NCI-H774 (cell line): ENCODE measurements around the gene TMEM253.
A peak's percentile ranks its signal among the peaks of the same experiment; 100 is the strongest.

Experiments used
- DNase-seq: peaks from one replicate; lab custom pipeline; 2025; lab: John Stamatoyannopoulos, UW

Gene TMEM253

GRCh38 chr14:21071225-21072030 is 29.4 kb upstream of the TMEM253 start:
- DNase-seq: peak; percentile 78

- no peak for DNase-seq
Measured at GRCh38 chr14:21072031-21072473, 28.8 kb upstream of the TMEM253 start.

GRCh38 chr14:21072781-21073339 is 28.0 kb upstream of the TMEM253 start:
- peak; percentile 50 for DNase-seq

DNA sequence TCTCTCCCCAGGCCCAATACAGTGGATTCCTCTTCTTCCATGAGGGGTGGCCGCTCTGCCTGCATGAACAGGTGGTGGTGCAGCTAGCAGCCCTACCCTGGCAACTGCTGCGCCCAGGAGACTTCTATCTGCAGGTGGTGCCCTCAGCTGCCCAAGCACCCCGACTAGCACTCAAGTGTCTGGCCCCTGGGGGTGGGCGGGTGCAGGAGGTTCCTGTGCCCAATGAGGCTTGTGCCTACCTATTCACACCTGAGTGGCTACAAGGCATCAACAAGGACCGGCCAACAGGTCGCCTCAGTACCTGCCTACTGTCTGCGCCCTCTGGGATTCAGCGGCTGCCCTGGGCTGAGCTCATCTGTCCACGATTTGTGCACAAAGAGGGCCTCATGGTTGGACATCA is 26.9 kb upstream of the TMEM253 start:
- DNase-seq: no peak

DNA sequence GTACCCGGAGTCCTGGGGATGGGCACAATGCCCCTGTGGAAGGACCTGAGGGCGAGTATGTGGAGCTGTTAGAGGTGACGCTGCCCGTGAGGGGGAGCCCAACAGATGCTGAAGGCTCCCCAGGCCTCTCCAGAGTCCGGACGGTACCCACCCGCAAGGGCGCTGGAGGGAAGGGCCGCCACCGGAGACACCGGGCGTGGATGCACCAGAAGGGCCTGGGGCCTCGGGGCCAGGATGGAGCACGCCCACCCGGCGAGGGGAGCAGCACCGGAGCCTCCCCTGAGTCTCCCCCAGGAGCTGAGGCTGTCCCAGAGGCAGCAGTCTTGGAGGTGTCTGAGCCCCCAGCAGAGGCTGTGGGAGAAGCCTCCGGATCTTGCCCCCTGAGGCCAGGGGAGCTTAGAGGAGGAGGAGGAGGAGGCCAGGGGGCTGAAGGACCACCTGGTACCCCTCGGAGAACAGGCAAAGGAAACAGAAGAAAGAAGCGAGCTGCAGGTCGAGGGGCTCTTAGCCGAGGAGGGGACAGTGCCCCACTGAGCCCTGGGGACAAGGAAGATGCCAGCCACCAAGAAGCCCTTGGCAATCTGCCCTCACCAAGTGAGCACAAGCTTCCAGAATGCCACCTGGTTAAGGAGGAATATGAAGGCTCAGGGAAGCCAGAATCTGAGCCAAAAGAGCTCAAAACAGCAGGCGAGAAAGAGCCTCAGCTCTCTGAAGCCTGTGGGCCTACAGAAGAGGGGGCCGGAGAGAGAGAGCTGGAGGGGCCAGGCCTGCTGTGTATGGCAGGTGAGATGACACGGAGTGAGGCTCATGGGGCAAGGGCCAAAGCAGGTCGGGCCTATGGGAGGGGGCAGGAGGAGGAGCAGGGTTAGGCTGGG is 26.2 kb upstream of the TMEM253 start:
- DNase-seq: no peak

GRCh38 chr14:21075719-21076437 is 25.0 kb upstream of the TMEM253 start:
- no peak for DNase-seq

DNA sequence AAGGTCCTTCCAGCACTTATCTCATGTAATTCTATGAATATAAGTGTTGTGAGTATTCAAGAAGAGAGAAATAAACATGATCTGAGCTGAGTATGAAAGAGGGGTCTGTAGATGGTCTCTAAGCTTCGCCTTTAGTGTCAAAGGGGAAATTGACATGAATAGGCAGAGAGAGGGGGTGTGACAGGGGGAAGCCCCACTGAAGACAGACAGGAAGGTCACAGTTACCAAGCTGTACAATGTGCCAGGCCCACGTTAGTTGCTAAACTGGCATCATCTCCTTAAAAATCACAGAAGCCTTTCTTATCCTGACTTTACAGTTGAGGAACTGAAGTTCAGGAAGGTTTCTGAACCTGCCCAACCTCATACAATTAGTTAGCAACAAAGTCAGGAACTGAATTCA is 23.2 kb upstream of the TMEM253 start:
- DNase-seq: no peak

GRCh38 chr14:21078287-21078686 is 22.6 kb upstream of the TMEM253 start:
- DNase-seq: no peak

DNA sequence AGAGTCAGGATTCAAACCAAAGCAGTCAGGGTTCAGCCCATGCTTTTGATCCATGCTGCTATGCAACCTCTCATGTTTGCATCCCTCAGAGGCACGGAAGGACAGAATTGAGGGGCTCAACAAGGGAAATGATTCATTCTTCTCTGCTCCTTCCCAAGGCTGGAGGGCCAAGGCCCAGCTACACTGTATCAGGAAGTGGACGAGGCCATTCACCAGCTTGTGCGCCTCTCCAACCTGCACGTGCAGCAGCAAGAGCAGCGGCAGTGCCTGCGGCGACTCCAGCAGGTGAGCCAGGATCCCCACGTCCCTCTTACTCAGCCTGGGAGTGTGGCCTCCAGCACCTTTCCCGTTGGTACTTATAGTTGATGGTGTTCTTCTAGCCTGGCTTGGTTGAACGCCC is 22.1 kb upstream of the TMEM253 start:
- no peak for DNase-seq

- DNase-seq: no peak
Measured at GRCh38 chr14:21081521-21082142, 19.2 kb upstream of the TMEM253 start.

DNA sequence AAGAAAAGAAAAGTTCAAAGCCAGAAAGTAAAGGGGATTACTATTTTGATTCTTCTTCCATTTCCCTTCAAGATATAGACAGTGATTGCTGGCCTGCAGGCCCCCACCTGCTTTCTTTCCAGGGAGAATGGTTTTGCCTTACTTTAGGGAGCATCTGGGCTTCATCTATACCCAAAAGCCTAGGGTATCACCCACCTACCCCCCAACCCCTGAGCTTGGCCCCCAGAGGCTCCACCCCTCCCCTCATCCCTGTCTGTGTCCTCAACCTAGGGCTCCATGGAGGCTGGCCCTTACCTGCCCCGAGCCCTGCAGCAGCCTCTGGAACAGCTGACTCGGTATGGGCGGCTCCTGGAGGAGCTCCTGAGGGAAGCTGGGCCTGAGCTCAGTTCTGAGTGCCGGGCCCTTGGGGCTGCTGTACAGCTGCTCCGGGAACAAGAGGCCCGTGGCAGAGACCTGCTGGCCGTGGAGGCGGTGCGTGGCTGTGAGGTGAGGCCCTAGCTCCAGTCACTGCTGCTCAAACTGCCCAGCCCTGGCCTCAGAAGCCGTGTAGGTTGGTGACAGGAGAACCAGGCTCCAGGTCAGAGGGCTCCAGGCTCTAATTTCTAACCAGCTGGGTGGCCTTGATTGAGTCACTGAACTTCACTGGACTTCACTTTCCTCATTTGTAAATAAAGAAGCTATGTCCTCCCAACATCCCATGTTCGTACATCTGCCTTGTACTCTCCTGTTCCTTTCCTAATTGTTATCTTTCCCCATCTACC is 17.1 kb upstream of the TMEM253 start:
- no peak for DNase-seq

GRCh38 chr14:21084396-21084795 is 16.5 kb upstream of the TMEM253 start:
- DNase-seq: no peak

- no peak for DNase-seq
Measured at GRCh38 chr14:21084998-21085853, 15.6 kb upstream of the TMEM253 start.

- DNase-seq: no peak
Measured at GRCh38 chr14:21086908-21087293, 14.0 kb upstream of the TMEM253 start.

DNA sequence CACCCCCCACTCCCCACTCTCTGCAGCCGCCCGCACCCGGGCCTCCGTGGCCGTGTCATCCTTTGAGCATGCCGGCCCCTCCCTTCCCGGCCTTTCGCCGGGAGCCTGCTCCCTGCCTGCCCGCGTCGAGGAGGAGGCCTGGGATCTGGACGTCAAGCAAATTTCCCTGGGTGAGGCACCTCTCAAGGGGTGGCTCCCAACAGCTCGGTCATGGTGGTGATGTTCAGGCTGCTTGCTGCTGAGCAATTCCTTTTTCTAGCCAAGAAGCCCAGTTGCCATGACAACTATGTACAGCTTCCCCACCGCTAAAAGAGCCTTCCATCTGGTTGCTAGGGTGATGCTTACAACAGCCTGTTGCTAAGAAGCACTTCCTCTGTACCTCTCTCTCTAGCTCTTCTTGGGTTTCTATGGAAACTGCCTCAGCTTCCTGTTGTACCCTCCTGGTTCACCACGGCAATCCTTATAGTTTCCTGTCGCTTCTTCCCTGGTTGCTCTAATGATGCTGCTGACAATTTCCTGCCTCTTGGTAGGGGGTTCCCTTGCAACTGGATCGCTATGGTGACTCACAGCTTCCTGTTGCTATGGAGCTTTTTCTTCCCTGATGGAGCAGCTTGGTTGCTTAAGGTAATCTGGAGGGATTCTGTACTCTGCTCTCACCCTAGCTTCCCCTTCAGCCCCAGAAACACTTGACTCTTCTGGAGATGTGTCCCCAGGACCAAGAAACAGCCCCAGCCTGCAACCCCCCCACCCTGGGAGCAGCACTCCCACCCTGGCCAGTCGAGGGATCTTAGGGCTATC is 13.4 kb upstream of the TMEM253 start:
- DNase-seq: no peak

- DNase-seq: no peak
Measured at GRCh38 chr14:21088687-21089086, 12.2 kb upstream of the TMEM253 start.

DNA sequence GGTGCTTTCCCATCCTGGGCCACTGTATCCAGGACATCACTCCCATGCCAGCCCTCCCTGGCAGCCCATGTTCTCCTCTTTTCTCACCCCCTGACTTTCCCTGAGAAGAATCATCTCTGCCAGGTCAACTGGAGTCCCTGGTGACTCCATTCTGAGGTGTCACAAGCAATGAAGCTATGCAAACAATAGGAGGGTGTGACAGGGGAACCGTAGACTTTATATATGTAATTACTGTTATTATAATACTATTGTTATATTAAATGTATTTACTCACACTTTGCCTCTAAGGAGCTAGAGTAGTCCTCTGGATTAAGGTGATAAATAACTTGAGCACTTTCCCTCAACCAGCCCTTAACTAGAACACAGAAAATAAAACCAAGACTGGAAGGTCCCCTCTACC is 11.6 kb upstream of the TMEM253 start:
- no peak for DNase-seq

GRCh38 chr14:21089877-21090193 is 11.0 kb upstream of the TMEM253 start:
- no peak for DNase-seq

GRCh38 chr14:21090194-21090939 is 10.5 kb upstream of the TMEM253 start:
- no peak for DNase-seq
